HCT116 (cell line): ENCODE results near the gene ZNF708. TPM values are rescaled to one million over a fixed set of nuclear protein-coding genes. Genes with fewer than 3 reads are reported as not detected.

Source experiments
- ATAC-seq: fragments of 200-7000 bp; cut with Tn5 transposase; 2 replicates; pipeline ENCODE4 v1.9.1; 2020; ENCODE audit warnings: mild to moderate bottlenecking, moderate library complexity
- BruUV-seq: library from RNA; stranded (reverse); fragments of 400-500 nt; replicated peaks from 2 replicates; lab custom pipeline; 2021; lab: Mats Ljungman, UMichigan
- CTCF ChIA-PET: fragments of 300-600 bp; sonication (Branson Sonifier 250); formaldehyde crosslinking; loops from one replicate; lab custom pipeline; 2021; ENCODE audit warnings: antibody characterized with exemption; lab: Charles Lee
- POLR2A ChIA-PET: fragments of 300-600, 350-600 bp; sonication (Branson Sonifier 250); formaldehyde crosslinking; loops from one replicate; lab custom pipeline; 2021; ENCODE audit warnings: antibody characterized with exemption; lab: Charles Lee
- RAD21 ChIA-PET, 2 experiments: fragments of 300-600 bp; sonication (Branson Sonifier 250); formaldehyde crosslinking; loops; one replicate each; lab custom pipeline; 2023; ENCODE audit warnings: low total read pairs in 2 of 2; ENCODE audit not compliant: uncharacterized antibody in 2 of 2, unreplicated experiment in 2 of 2, low non-redundant PET in 1 of 2; lab: Charles Lee
- DNase-seq: peaks from one replicate; pipeline ENCODE4 v3.0.0-alpha.2; 2010; ENCODE audit warnings: low read depth, low spot score
- H2AFZ ChIP-seq: fragments of 200-600 bp; shearing (Covaris generic), sonication (generic); 2 replicates; pipeline ENCODE4 v1.6.1; 2017; ENCODE audit warnings: low read depth, mixed run types, mixed read lengths, antibody characterized with exemption, low read length; ENCODE audit not compliant: poor library complexity, severe bottlenecking
- H3K27ac ChIP-seq: 2 replicates; pipeline ENCODE4 v1.5.1; 2012; ENCODE audit warnings: low read depth, low read length
- H3K27me3 ChIP-seq: fragments of 200-600 bp; sonication (generic); 2 replicates; pipeline ENCODE4 v1.6.1; 2016; ENCODE audit warnings: mixed run types, low read length, mixed read lengths; ENCODE audit not compliant: insufficient read depth
- H3K36me3 ChIP-seq, 2 experiments: fragments of 200-500 bp in 1 of 2; fragments of 200-600 bp in 1 of 2; sonication (Bioruptor generic) in 1 of 2; sonication (generic) in 1 of 2; 2 replicates each; pipeline versions ENCODE4 v1.5.1 to v1.6.1; 2014 to 2016; ENCODE audit warnings: low read length in 2 of 2, inconsistent platforms in 1 of 2, mixed read lengths in 1 of 2, mixed run types in 1 of 2; ENCODE audit not compliant: insufficient read depth in 2 of 2, control insufficient read depth in 1 of 2
- H3K4me1 ChIP-seq, 2 experiments: fragments of 200-600 bp in 1 of 2; sonication (generic) in 1 of 2; 2 replicates each; pipeline versions ENCODE4 v1.5.1 to v1.6.1; 2012 to 2017; ENCODE audit warnings: low read length in 2 of 2, inconsistent platforms in 1 of 2, mild to moderate bottlenecking in 1 of 2, mixed read lengths in 1 of 2, mixed run types in 1 of 2, moderate library complexity in 1 of 2; ENCODE audit not compliant: insufficient read depth in 2 of 2, control insufficient read depth in 1 of 2
- H3K4me2 ChIP-seq: fragments of 200-600 bp; sonication (generic); 2 replicates; pipeline ENCODE4 v1.6.1; 2017; ENCODE audit warnings: mixed run types, low read length, mixed read lengths
- H3K4me3 ChIP-seq, 2 experiments: fragments of 200-600 bp in 1 of 2; sonication (generic) in 1 of 2; replicated peaks in 1 of 2; 2 replicates each; pipeline ENCODE4 v1.5.1; 2011 to 2016; ENCODE audit warnings: low read length in 2 of 2, control low read depth in 1 of 2, low read depth in 1 of 2, mild to moderate bottlenecking in 1 of 2, mixed read lengths in 1 of 2, mixed run types in 1 of 2
- H3K79me2 ChIP-seq: fragments of 200-600 bp; sonication (generic); 2 replicates; pipeline ENCODE4 v1.6.1; 2017; ENCODE audit warnings: mild to moderate bottlenecking, mixed run types, low read length, moderate library complexity, mixed read lengths; ENCODE audit not compliant: insufficient read depth
- H3K9ac ChIP-seq: fragments of 200-600 bp; sonication (generic); 2 replicates; pipeline ENCODE4 v1.6.1; 2016; ENCODE audit warnings: low read length, mixed read lengths
- H3K9me2 ChIP-seq: fragments of 200-600 bp; sonication (generic), shearing (Covaris generic); 2 replicates; pipeline ENCODE4 v1.6.1; 2017; ENCODE audit warnings: mixed run types, mild to moderate bottlenecking, moderate library complexity; ENCODE audit not compliant: insufficient read depth
- H3K9me3 ChIP-seq, 2 experiments: fragments of 200-500 bp in 1 of 2; fragments of 200-600 bp in 1 of 2; sonication (Bioruptor generic) in 1 of 2; sonication (generic) in 1 of 2; 2 replicates each; pipeline ENCODE4 v1.6.1; 2014 to 2017; ENCODE audit warnings: low read length in 2 of 2, mixed read lengths in 2 of 2, inconsistent platforms in 1 of 2, low read depth in 1 of 2, mild to moderate bottlenecking in 1 of 2, mixed run types in 1 of 2, moderate library complexity in 1 of 2; ENCODE audit not compliant: control insufficient read depth in 1 of 2, insufficient read depth in 1 of 2
- H4K20me1 ChIP-seq: fragments of 200-600 bp; sonication (generic), shearing (Covaris generic); 2 replicates; pipeline ENCODE4 v1.6.1; 2017; ENCODE audit warnings: mixed run types, mild to moderate bottlenecking, moderate library complexity; ENCODE audit not compliant: insufficient read depth
- CEBPB ChIP-seq: IDR thresholded peaks from 2 replicates; pipeline ENCODE4 v1.6.1; 2012; ENCODE audit warnings: low read depth
- ELF1 ChIP-seq: IDR thresholded peaks from 2 replicates; pipeline ENCODE4 v1.6.1; 2012; ENCODE audit warnings: low read depth, borderline replicate concordance
- EZH2 ChIP-seq: fragments of 200-600 bp; sonication (generic); IDR thresholded peaks from 2 replicates; pipeline ENCODE4 v1.6.1; 2017; ENCODE audit warnings: antibody characterized with exemption, mixed run types
- EZH2phosphoT487 ChIP-seq: fragments of 200-600 bp; IDR thresholded peaks from 2 replicates; pipeline ENCODE4 v1.6.1; 2018; ENCODE audit warnings: antibody characterized with exemption, borderline replicate concordance
- FOSL1 ChIP-seq: IDR thresholded peaks from 2 replicates; pipeline ENCODE4 v1.6.1; 2012; ENCODE audit warnings: low read depth
- POLR2A ChIP-seq: IDR thresholded peaks from 2 replicates; pipeline ENCODE4 v1.7.0; 2011; ENCODE audit warnings: borderline replicate concordance; ENCODE audit not compliant: insufficient read depth, insufficient read length; ENCODE audit errors: extremely low read depth
- POLR2AphosphoS5 ChIP-seq: IDR thresholded peaks from 2 replicates; pipeline ENCODE4 v1.6.1; 2011; ENCODE audit warnings: mild to moderate bottlenecking, low read depth, low read length, moderate library complexity
- SP1 ChIP-seq: IDR thresholded peaks from 2 replicates; pipeline ENCODE4 v1.6.1; 2012; ENCODE audit warnings: low read depth
- ZFX ChIP-seq: fragments of 450-650 bp; IDR thresholded peaks from 2 replicates; pipeline ENCODE4 v1.6.1; 2017
- ZNF274 ChIP-seq: fragments of 200-500 bp; sonication (Bioruptor generic); IDR thresholded peaks from 2 replicates; pipeline ENCODE4 v1.6.1; 2014; ENCODE audit warnings: mild to moderate bottlenecking, low read depth, low read length, inconsistent platforms
- intact Hi-C: fragments of 100-400 bp; cut with micrococcal nuclease; formaldehyde crosslinking; loops from 2 replicates; pipeline ENCODE4 v1.10.0; 2022
- total RNA-seq: library from RNA; stranded (reverse); gene quantifications from one replicate; pipeline ENCODE4 v1.2.1, GENCODE V29; 2021; ENCODE audit not compliant: unreplicated experiment
- TF ChIP-seq, protein P1 (sequence below), 3 experiments: fragments of 200-600 bp in 1 of 3; sonication (generic) in 1 of 3; IDR thresholded peaks in 2 of 3; conservative IDR thresholded peaks in 1 of 3; 2 replicates each; pipeline ENCODE4 v1.5.1; 2012 to 2017; ENCODE audit warnings: low read depth in 2 of 3, low read length in 2 of 3, antibody characterized with exemption in 1 of 3, borderline replicate concordance in 1 of 3, control low read depth in 1 of 3, mild to moderate bottlenecking in 1 of 3, mixed read lengths in 1 of 3, mixed run types in 1 of 3, moderate library complexity in 1 of 3; ENCODE audit not compliant: insufficient read depth in 1 of 3
- TF ChIP-seq, protein P2 (sequence below): IDR thresholded peaks from 2 replicates; pipeline ENCODE4 v1.6.1; 2012

ZNF708 gene
- total RNA-seq, 1 experiment from 2014 or later, result 5.3 TPM

DNA sequence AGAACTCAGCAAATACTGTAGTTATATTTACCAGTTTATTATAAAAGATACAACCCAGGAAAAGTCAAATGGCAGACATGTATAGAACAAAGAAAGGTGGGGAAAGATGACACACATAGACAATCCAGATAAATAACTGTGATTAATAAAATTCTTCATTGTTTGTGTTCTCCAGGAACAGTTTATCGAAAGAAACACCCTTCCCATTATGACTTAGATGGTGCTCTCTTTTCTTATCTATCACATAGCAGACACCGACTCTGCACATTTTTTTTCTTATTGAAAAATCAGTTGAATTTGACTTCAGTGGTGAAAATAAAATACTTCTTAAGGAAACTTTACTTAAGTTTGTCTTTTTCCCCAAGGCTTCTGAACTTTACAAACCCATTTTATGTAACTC lies 6.2 kb downstream of the ZNF708 start:
- no peak overlapping the region for H3K4me3 ChIP-seq
- H3K27ac ChIP-seq, result no peak overlapping the region
- intact Hi-C loops, result no loop called here
- peaks cover 0 to 10% of the 10 kb centered on the region in 2 experiments; a peak in 2 of 4 replicates for H3K36me3 ChIP-seq
- H3K9me2 ChIP-seq, result no peaks in the 10 kb centered on the region
- H3K4me1 ChIP-seq, result peaks cover 1 to 2% of the 10 kb centered on the region in 2 experiments; a peak in 1 of 4 replicates
- H3K9me3 ChIP-seq, result no peaks in the 10 kb centered on the region
- H3K27me3 ChIP-seq, result no peaks in the 10 kb centered on the region
- ChIA-PET POLR2A (no interaction called here), RAD21 (no interaction called here), CTCF (no interaction called here)
- H4K20me1 ChIP-seq, result no peaks in the 10 kb centered on the region
- DNase-seq, result no peak
- H3K79me2 ChIP-seq, result peaks cover 37% of the 10 kb centered on the region
- no peak for ATAC-seq
- BruUV-seq, result no TSS peak
- H3K9ac ChIP-seq, result no peak overlapping the region
- TF ChIP-seq EZH2phosphoT487, result no peak
- TF ChIP-seq ZNF274, result no peak
- no peak for TF ChIP-seq ZFX
- TF ChIP-seq CEBPB, result no peak
- no peak for TF ChIP-seq POLR2A
- no peak for TF ChIP-seq SP1
- no peak for TF ChIP-seq FOSL1
- TF ChIP-seq, protein P1, sequence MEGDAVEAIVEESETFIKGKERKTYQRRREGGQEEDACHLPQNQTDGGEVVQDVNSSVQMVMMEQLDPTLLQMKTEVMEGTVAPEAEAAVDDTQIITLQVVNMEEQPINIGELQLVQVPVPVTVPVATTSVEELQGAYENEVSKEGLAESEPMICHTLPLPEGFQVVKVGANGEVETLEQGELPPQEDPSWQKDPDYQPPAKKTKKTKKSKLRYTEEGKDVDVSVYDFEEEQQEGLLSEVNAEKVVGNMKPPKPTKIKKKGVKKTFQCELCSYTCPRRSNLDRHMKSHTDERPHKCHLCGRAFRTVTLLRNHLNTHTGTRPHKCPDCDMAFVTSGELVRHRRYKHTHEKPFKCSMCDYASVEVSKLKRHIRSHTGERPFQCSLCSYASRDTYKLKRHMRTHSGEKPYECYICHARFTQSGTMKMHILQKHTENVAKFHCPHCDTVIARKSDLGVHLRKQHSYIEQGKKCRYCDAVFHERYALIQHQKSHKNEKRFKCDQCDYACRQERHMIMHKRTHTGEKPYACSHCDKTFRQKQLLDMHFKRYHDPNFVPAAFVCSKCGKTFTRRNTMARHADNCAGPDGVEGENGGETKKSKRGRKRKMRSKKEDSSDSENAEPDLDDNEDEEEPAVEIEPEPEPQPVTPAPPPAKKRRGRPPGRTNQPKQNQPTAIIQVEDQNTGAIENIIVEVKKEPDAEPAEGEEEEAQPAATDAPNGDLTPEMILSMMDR (IDR thresholded peaks at IDR 0.05 in 2 of 3, conservative IDR thresholded peaks at IDR 0.05 in 1 of 3; ENCODE audit: borderline replicate concordance in 1 of 3, insufficient read depth in 1 of 3, low read depth in 2 of 3, low read length in 2 of 3), result no peak
- TF ChIP-seq POLR2AphosphoS5, result no peak
- TF ChIP-seq, protein P2, sequence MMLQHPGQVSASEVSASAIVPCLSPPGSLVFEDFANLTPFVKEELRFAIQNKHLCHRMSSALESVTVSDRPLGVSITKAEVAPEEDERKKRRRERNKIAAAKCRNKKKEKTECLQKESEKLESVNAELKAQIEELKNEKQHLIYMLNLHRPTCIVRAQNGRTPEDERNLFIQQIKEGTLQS, result no peak
- no peak for TF ChIP-seq ELF1
- no peak for TF ChIP-seq EZH2
- no peak overlapping the region for H2AFZ ChIP-seq
- no peak overlapping the region for H3K4me2 ChIP-seq
